Stimulated activated CD8-positive, alpha-beta memory T cell treated with anti-CD3 and anti-CD28 coated beads, Interleukin-2, amount 100 ng/mL, for 1 hour (primary cell): ENCODE measurements around the gene CACNA1H.
"Not testable (repeated sequence)": the region's sequence is repeated elsewhere in the genome, so short reads cannot be mapped to it uniquely, and the experiment has no call there.

ENCODE experiments used
- DNase-seq, 2 donors: peaks; one replicate each; pipeline ENCODE4 v3.0.0-alpha.2; 2020; ENCODE audit warnings: low read depth in 2 of 2

Gene CACNA1H

GRCh38 chr16:1175566-1176279, 22.8 kb downstream of the CACNA1H start:
- no peak for DNase-seq

- DNase-seq: no peak
These were observed 23.5 kb downstream of the CACNA1H start for GRCh38 chr16:1176280-1176897.

GRCh38 chr16:1177053-1177452, 24.1 kb downstream of the CACNA1H start:
- no peak for DNase-seq

- no peak for DNase-seq
These were observed 24.8 kb downstream of the CACNA1H start for GRCh38 chr16:1177750-1178149.

- DNase-seq: no peak
These were observed 25.5 kb downstream of the CACNA1H start for GRCh38 chr16:1178295-1178910.

GRCh38 chr16:1180549-1181403, 27.9 kb downstream of the CACNA1H start:
- DNase-seq: no peak

- DNase-seq: no peak
These were observed 28.8 kb downstream of the CACNA1H start for GRCh38 chr16:1181404-1182315.

GRCh38 chr16:1182316-1182671, 29.4 kb downstream of the CACNA1H start:
- no peak for DNase-seq

GRCh38 chr16:1182950-1183907, 30.3 kb downstream of the CACNA1H start:
- no peak for DNase-seq

- no peak for DNase-seq
These were observed 31.4 kb downstream of the CACNA1H start for GRCh38 chr16:1184156-1184868.

- no peak for DNase-seq
These were observed 32.1 kb downstream of the CACNA1H start for GRCh38 chr16:1184980-1185379.

GRCh38 chr16:1185460-1186207, 32.7 kb downstream of the CACNA1H start:
- DNase-seq: not testable (repeated sequence)

- DNase-seq: peak in 1 of 2 donors; percentile 6
These were observed 35.7 kb downstream of the CACNA1H start for GRCh38 chr16:1188432-1189189.

GRCh38 chr16:1189455-1189854, 36.5 kb downstream of the CACNA1H start:
- no peak for DNase-seq

GRCh38 chr16:1190789-1191188, 37.9 kb downstream of the CACNA1H start:
- not testable (repeated sequence) for DNase-seq

- no peak for DNase-seq
These were observed 39.6 kb downstream of the CACNA1H start for GRCh38 chr16:1192384-1193073.

- no peak for DNase-seq
These were observed 40.4 kb downstream of the CACNA1H start for GRCh38 chr16:1193143-1193824.
